ENCODE measurements around the gene TEAD1.

GRCh38 chr11:12848413-12848812 is 174.2 kb downstream of the TEAD1 start:
- no peak for TF ChIP-seq SIN3A (IDR thresholded peaks at IDR 0.05; ENCODE audit: borderline replicate concordance, insufficient read depth, low read length)
- no peak for TF ChIP-seq REST (IDR thresholded peaks at IDR 0.05; ENCODE audit: insufficient read depth in 1 of 2, low read depth in 2 of 2, low read length in 2 of 2)
- no peak for TF ChIP-seq POLR2AphosphoS5 (IDR thresholded peaks at IDR 0.05; ENCODE audit: low read depth, low read length)
- no peak for TF ChIP-seq TAF1 (IDR thresholded peaks at IDR 0.05; ENCODE audit: borderline replicate concordance, insufficient read depth, low read length)
